HepG2 (cell line): ENCODE measurements around the gene VAMP8.

Experiments used
- MLLT10 ChIP-seq: sonication (generic); formaldehyde crosslinking; IDR thresholded peaks from 2 replicates; pipeline ENCODE4 v1.4.0; 2020; ENCODE audit warnings: missing genetic modification reagents
- NR2F1 ChIP-seq, 2 experiments: fragments of 450-650 bp in 1 of 2; formaldehyde crosslinking in 1 of 2; IDR thresholded peaks; 2 replicates each; pipeline versions ENCODE4 v1.5.0 to v1.6.1; 2016 to 2020; ENCODE audit warnings: mild to moderate bottlenecking in 1 of 2, missing compliant biosample characterization in 1 of 2, missing genetic modification reagents in 1 of 2, moderate library complexity in 1 of 2
- RELA ChIP-seq: sonication (generic); formaldehyde crosslinking; IDR thresholded peaks from 2 replicates; pipeline ENCODE4 v1.4.0; 2020; ENCODE audit warnings: missing genetic modification reagents
- RNF2 ChIP-seq: fragments of 450-650 bp; conservative IDR thresholded peaks from 2 replicates; pipeline ENCODE4 v1.6.1; 2016; ENCODE audit warnings: low read depth
- SOX6 ChIP-seq, 2 experiments: fragments of 450-650 bp in 1 of 2; sonication (generic) in 1 of 2; formaldehyde crosslinking in 1 of 2; IDR thresholded peaks; 2 replicates each; pipeline versions ENCODE4 v1.4.0 to v1.6.1; 2017 to 2020; ENCODE audit warnings: antibody characterized with exemption in 1 of 2, mild to moderate bottlenecking in 1 of 2, missing genetic modification reagents in 1 of 2
- TCF12 ChIP-seq, 2 experiments: fragments of 450-650 bp in 1 of 2; sonication (generic) in 1 of 2; formaldehyde crosslinking in 1 of 2; IDR thresholded peaks; 2 replicates each; pipeline versions ENCODE4 v1.6.1 to v1.8.0; 2017 to 2022; ENCODE audit warnings: antibody characterized with exemption in 1 of 2, mild to moderate bottlenecking in 1 of 2, missing genetic modification reagents in 1 of 2, moderate library complexity in 1 of 2
- ZFP91 ChIP-seq: sonication (generic); formaldehyde crosslinking; IDR thresholded peaks from 2 replicates; pipeline ENCODE4 v1.9.0; 2022; ENCODE audit warnings: missing genetic modification reagents, mild to moderate bottlenecking, borderline replicate concordance
- ZNF501 ChIP-seq: sonication (generic); formaldehyde crosslinking; IDR thresholded peaks from 2 replicates; pipeline ENCODE4 v1.5.1; 2020; ENCODE audit warnings: mild to moderate bottlenecking, moderate library complexity, missing genetic modification reagents
- TF ChIP-seq, protein P1 (sequence below): sonication (generic); formaldehyde crosslinking; IDR thresholded peaks from 2 replicates; pipeline ENCODE4 v1.5.0; 2020; ENCODE audit warnings: mild to moderate bottlenecking, missing genetic modification reagents, moderate library complexity

DNA sequence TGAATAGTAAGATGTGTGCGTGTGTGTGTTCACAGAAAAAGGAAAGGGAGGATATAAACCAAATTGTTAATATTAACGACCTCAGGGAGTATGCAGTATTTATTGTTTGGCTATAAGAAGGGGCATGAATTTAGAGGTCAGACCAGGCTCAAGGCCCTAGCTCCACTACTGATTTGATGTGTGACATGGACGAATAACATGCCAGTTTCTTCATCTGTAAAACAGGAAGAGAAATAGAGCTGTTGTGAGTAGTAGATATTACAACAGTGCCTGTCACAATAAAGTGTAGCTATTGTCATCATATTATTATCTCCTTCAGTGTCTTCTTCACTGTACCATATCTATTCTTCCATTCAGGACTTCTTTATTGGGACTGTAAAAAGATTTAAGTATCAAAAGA is 42.5 kb upstream of the VAMP8 start:
- TF ChIP-seq MLLT10 (CRISPR knock-in tag) (no peak), ZFP91 (CRISPR knock-in tag) (no peak), RNF2 (no peak), ZNF501 (CRISPR knock-in tag) (no peak), NR2F1 (CRISPR knock-in tag; IDR thresholded peaks at IDR 0.05) (no peak), TCF12 (IDR thresholded peaks at IDR 0.05) (no peak), TCF12 (CRISPR knock-in tag; IDR thresholded peaks at IDR 0.05) (no peak), SOX6 (IDR thresholded peaks at IDR 0.05) (no peak), SOX6 (CRISPR knock-in tag; IDR thresholded peaks at IDR 0.05) (no peak), RELA (CRISPR knock-in tag) (no peak)
- TF ChIP-seq, protein P1, sequence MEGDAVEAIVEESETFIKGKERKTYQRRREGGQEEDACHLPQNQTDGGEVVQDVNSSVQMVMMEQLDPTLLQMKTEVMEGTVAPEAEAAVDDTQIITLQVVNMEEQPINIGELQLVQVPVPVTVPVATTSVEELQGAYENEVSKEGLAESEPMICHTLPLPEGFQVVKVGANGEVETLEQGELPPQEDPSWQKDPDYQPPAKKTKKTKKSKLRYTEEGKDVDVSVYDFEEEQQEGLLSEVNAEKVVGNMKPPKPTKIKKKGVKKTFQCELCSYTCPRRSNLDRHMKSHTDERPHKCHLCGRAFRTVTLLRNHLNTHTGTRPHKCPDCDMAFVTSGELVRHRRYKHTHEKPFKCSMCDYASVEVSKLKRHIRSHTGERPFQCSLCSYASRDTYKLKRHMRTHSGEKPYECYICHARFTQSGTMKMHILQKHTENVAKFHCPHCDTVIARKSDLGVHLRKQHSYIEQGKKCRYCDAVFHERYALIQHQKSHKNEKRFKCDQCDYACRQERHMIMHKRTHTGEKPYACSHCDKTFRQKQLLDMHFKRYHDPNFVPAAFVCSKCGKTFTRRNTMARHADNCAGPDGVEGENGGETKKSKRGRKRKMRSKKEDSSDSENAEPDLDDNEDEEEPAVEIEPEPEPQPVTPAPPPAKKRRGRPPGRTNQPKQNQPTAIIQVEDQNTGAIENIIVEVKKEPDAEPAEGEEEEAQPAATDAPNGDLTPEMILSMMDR: no peak
